Endothelial cell of umbilical vein (primary cell): ENCODE measurements around the gene ABCB9.

Source experiments
- CTCF ChIP-seq, 2 donors: IDR thresholded peaks; 1 replicate in 1 of 2; 2 replicates in 1 of 2; pipeline ENCODE4 v1.5.1; 2011; ENCODE audit warnings: low read length in 2 of 2, mild to moderate bottlenecking in 2 of 2, moderate library complexity in 2 of 2, control low read depth in 1 of 2, inconsistent platforms in 1 of 2, low read depth in 1 of 2; ENCODE audit not compliant: insufficient read depth in 1 of 2; ENCODE audit errors: extremely low read depth in 1 of 2
- EZH2 ChIP-seq: IDR thresholded peaks from 2 replicates; pipeline ENCODE4 v1.6.1; 2012; ENCODE audit warnings: borderline replicate concordance, low read depth, mild to moderate bottlenecking, moderate library complexity, low read length, inconsistent platforms; ENCODE audit not compliant: severe bottlenecking
- MYC ChIP-seq: IDR thresholded peaks from one replicate; pipeline ENCODE4 v1.6.1; 2011; ENCODE audit warnings: mild to moderate bottlenecking, low read depth, low read length
- POLR2A ChIP-seq: IDR thresholded peaks from 2 replicates; pipeline ENCODE4 v1.6.1; 2012; ENCODE audit warnings: low read depth, mild to moderate bottlenecking, control low read depth, low read length

DNA sequence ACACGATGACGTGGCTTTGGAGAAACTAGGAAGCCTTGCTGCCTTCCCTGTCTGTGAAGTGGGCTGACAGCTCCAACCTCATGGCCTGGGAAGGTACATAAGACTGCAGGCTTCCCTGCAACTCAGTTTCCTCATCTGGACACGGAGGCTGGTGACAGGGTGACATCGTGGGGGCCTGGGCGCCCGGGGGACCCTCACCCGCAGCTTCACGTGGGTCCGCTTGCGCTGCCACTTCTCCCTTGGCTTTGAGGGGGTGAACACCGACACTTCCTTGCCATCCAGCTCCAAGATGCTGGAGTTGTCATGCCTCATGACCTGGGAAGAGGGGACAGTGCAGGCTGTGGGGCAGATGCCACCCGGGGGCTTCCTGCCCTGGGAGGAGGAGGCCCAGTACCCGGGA is 21.8 kb upstream of the ABCB9 start:
- TF ChIP-seq CTCF (IDR thresholded peaks at IDR 0.05; ENCODE audit: extremely low read depth in 1 of 2, insufficient read depth in 1 of 2, low read depth in 1 of 2, low read length in 2 of 2) (no peak), EZH2 (no peak), MYC (no peak), POLR2A (no peak)
